MCF 10A (cell line): ENCODE measurements around the gene STK10. TPM values are rescaled to one million over a fixed set of nuclear protein-coding genes. Genes with fewer than 3 reads are reported as not detected.

Experiments used
- BruUV-seq: library from RNA; stranded (reverse); fragments of 400-500 nt; replicated peaks from 2 replicates; lab custom pipeline; 2021; lab: Mats Ljungman, UMichigan
- CTCF ChIA-PET: fragments of 300-600 bp; sonication (Branson Sonifier 250); formaldehyde crosslinking; extraction: SDS; loops from one replicate; lab custom pipeline; 2021; ENCODE audit warnings: antibody characterized with exemption, inconsistent platforms; lab: Yijun Ruan, JAX
- POLR2A ChIA-PET: fragments of 300-600, 350-650 bp; sonication (Branson Sonifier 250); formaldehyde crosslinking; extraction: SDS; loops from one replicate; lab custom pipeline; 2020; ENCODE audit warnings: antibody characterized with exemption, inconsistent platforms; lab: Yijun Ruan, JAX
- DNase-seq: peaks from one replicate; pipeline ENCODE4 v3.0.0-alpha.2; 2018; ENCODE audit not compliant: unreplicated experiment
- H3K27ac Mint-ChIP-seq: one replicate; pipeline ENCODE4 v1.8.0; 2022; ENCODE audit warnings: mild to moderate bottlenecking, low read depth, mixed read lengths; ENCODE audit not compliant: unreplicated experiment
- H3K27me3 Mint-ChIP-seq: one replicate; pipeline ENCODE4 v1.8.0; 2022; ENCODE audit warnings: mixed read lengths; ENCODE audit not compliant: insufficient read depth, unreplicated experiment
- H3K36me3 Mint-ChIP-seq: one replicate; pipeline ENCODE4 v1.8.0; 2022; ENCODE audit warnings: mild to moderate bottlenecking, moderate library complexity, mixed read lengths; ENCODE audit not compliant: insufficient read depth, unreplicated experiment
- H3K4me1 Mint-ChIP-seq: one replicate; pipeline ENCODE4 v1.8.0; 2022; ENCODE audit warnings: mixed read lengths; ENCODE audit not compliant: insufficient read depth, unreplicated experiment
- H3K4me3 Mint-ChIP-seq: one replicate; pipeline ENCODE4 v1.8.0; 2022; ENCODE audit warnings: mild to moderate bottlenecking, moderate library complexity, mixed read lengths; ENCODE audit not compliant: unreplicated experiment
- H3K9me3 Mint-ChIP-seq: one replicate; pipeline ENCODE4 v1.8.0; 2022; ENCODE audit warnings: mixed read lengths; ENCODE audit not compliant: unreplicated experiment
- CTCF ChIP-seq: fragments of 200-600 bp; IDR thresholded peaks from one replicate; pipeline ENCODE4 v1.8.0; 2022; ENCODE audit warnings: antibody characterized with exemption, mild to moderate bottlenecking; ENCODE audit not compliant: unreplicated experiment
- intact Hi-C: fragments of 100-400 bp; cut with micrococcal nuclease; formaldehyde crosslinking; loops from 2 replicates; pipeline ENCODE4 v1.14.1; 2022
- total RNA-seq: library from RNA; stranded (reverse); gene quantifications from 2 replicates; pipeline ENCODE4 v1.2.3, GENCODE V29; 2022

The STK10 gene
- total RNA-seq, 1 experiment from 2014 or later = 46.5 TPM

DNA sequence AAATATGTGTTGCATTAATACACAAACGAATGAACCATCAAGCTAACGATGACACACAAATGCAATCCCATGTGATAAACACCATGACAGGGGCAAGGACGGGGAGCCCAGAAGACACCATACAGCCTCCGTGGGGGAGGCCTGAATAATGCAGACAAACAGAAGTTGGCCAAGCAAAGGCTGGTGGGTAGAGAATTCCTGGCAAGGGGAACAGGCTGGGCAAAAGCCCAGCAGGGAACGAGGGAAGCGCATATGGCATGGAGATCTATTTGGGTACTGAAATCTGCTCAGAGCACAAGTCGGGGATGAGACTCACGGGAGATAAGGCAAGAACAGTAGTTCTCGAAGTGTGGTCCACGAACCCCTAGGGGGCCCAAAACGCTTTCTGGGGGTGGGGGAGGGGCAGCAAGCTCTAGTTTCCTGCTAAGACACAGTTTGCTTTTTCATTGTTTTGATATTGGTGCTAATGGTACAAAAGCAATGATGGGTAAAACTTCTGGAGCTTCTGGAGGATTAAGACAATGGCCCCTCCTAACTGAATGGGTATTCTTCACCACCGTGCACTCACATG, 138.7 kb downstream of the STK10 start:
- intact Hi-C loops = no loop called here
- ChIA-PET CTCF (interaction anchor here (0.7 to 3.2 kb wide), 2 partner anchors 8 to 11 kb away, joined by 3 to 17 read pairs; no protein-coding TSS in a partner anchor), POLR2A (no interaction called here)
- no peak for DNase-seq
- Mint-ChIP-seq H3K9me3 (no peaks in the 10 kb centered on the region), H3K4me1 (no peaks in the 10 kb centered on the region), H3K27me3 (no peaks in the 10 kb centered on the region), H3K27ac (no peak overlapping the region), H3K4me3 (no peak overlapping the region), H3K36me3 (peaks cover 50% of the 10 kb centered on the region)
- TF ChIP-seq CTCF = no peak
- no TSS peak for BruUV-seq

- POLR2A ChIA-PET = no interaction called here
Observed at GRCh38 chr5:172048539-172049101, 139.4 kb downstream of the STK10 start.

GRCh38 chr5:172048170-172048422, 139.9 kb downstream of the STK10 start:
- TF ChIP-seq CTCF = no peak
- H3K9me3 Mint-ChIP-seq = no peaks in the 10 kb centered on the region
- intact Hi-C loops = no loop called here
- peaks cover 57% of the 10 kb centered on the region for H3K36me3 Mint-ChIP-seq
- no TSS peak for BruUV-seq
- no peaks in the 10 kb centered on the region for H3K27me3 Mint-ChIP-seq
- ChIA-PET POLR2A (no interaction called here), CTCF (interaction anchor here (0.7 to 2.1 kb wide), 6 partner anchors 9 to 246 kb away, joined by 3 to 10 read pairs (median 3); no protein-coding TSS in a partner anchor)
- no peak overlapping the region for H3K4me3 Mint-ChIP-seq
- DNase-seq = no peak
- no peaks in the 10 kb centered on the region for H3K4me1 Mint-ChIP-seq
- H3K27ac Mint-ChIP-seq = no peak overlapping the region

More at GRCh38 chr5:172048539-172049101, 139.4 kb downstream of the STK10 start:
- CTCF ChIA-PET = interaction anchor here (0.7 to 3.2 kb wide), 5 partner anchors 8 to 142 kb away, joined by 3 to 17 read pairs (median 4); no protein-coding TSS in a partner anchor
- no peaks in the 10 kb centered on the region for H3K9me3 Mint-ChIP-seq
- H3K36me3 Mint-ChIP-seq = peaks cover 53% of the 10 kb centered on the region
- H3K27me3 Mint-ChIP-seq = no peaks in the 10 kb centered on the region
- no TSS peak for BruUV-seq
- no peak overlapping the region for H3K27ac Mint-ChIP-seq
- DNase-seq = no peak
- no peak for TF ChIP-seq CTCF
- H3K4me1 Mint-ChIP-seq = no peaks in the 10 kb centered on the region
- intact Hi-C loops = no loop called here
- no peak overlapping the region for H3K4me3 Mint-ChIP-seq

GRCh38 chr5:172046593-172046992, 141.4 kb downstream of the STK10 start:
- BruUV-seq = no TSS peak
- no peak for DNase-seq
- CTCF ChIA-PET = interaction anchor here (0.7 to 1.9 kb wide), 5 partner anchors 13 to 247 kb away, joined by 3 to 15 read pairs (median 4); no protein-coding TSS in a partner anchor
- Mint-ChIP-seq H3K36me3 (peaks cover 52% of the 10 kb centered on the region), H3K27ac (no peak overlapping the region), H3K4me1 (no peaks in the 10 kb centered on the region), H3K4me3 (no peak overlapping the region), H3K27me3 (no peaks in the 10 kb centered on the region), H3K9me3 (no peaks in the 10 kb centered on the region)
- TF ChIP-seq CTCF = no peak
- intact Hi-C loops = no loop called here
- POLR2A ChIA-PET = no interaction called here
